Fibroblast of the aortic adventitia (primary cell): ENCODE data around the gene CATSPERZ. TPM values are rescaled to one million over a fixed set of nuclear protein-coding genes. Genes with fewer than 3 reads are reported as not detected.

Experiments used
- DNase-seq: peaks from one replicate; pipeline ENCODE4 v3.0.0-alpha.2; 2010; ENCODE audit warnings: low read depth
- H3K4me3 ChIP-seq: 2 replicates; pipeline ENCODE4 v1.5.1; 2011; ENCODE audit warnings: low read depth, mild to moderate bottlenecking, control low read depth, low read length, moderate library complexity
- total RNA-seq: library from RNA; depleted of rRNA; stranded (reverse); fragments of >200 nt; gene quantifications from 2 replicates; pipeline ENCODE4 v1.2.3, GENCODE V29; 2012; ENCODE audit warnings: low replicate concordance
- TF ChIP-seq, protein P1 (sequence below): IDR thresholded peaks from 2 replicates; pipeline ENCODE4 v1.5.1; 2011; ENCODE audit warnings: mild to moderate bottlenecking, low read length, control low read depth, inconsistent platforms; ENCODE audit not compliant: insufficient read depth

The CATSPERZ gene
- total RNA-seq, 1 donor = not detected

DNA sequence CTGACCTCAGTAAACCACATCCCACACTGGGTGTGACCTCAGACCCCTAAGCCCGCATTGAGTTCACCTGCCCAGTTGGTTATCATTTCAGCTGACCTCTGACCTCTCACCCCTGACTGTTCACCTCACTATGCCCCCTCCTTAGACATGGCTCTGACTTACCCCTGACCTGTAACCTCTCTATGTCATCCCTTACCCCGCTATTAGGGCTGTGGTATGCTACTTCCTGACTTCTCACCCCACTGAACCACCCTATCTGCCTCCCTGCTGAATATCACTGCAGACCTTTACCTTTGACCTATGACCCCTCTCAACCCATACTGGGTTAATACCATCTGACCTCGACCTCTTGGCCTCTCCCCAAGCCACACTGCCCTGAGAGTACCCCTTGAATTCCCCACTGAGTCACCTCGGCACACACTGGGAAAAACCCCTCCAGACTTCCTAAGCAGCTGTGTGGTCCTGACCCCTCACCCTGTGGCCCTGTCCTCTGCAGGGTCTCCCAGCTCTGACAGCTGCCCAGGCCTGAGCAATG is 40.6 kb upstream of the CATSPERZ start:
- no peak for DNase-seq
- no peak overlapping the region for H3K4me3 ChIP-seq
- TF ChIP-seq, protein P1, sequence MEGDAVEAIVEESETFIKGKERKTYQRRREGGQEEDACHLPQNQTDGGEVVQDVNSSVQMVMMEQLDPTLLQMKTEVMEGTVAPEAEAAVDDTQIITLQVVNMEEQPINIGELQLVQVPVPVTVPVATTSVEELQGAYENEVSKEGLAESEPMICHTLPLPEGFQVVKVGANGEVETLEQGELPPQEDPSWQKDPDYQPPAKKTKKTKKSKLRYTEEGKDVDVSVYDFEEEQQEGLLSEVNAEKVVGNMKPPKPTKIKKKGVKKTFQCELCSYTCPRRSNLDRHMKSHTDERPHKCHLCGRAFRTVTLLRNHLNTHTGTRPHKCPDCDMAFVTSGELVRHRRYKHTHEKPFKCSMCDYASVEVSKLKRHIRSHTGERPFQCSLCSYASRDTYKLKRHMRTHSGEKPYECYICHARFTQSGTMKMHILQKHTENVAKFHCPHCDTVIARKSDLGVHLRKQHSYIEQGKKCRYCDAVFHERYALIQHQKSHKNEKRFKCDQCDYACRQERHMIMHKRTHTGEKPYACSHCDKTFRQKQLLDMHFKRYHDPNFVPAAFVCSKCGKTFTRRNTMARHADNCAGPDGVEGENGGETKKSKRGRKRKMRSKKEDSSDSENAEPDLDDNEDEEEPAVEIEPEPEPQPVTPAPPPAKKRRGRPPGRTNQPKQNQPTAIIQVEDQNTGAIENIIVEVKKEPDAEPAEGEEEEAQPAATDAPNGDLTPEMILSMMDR = no peak

DNA sequence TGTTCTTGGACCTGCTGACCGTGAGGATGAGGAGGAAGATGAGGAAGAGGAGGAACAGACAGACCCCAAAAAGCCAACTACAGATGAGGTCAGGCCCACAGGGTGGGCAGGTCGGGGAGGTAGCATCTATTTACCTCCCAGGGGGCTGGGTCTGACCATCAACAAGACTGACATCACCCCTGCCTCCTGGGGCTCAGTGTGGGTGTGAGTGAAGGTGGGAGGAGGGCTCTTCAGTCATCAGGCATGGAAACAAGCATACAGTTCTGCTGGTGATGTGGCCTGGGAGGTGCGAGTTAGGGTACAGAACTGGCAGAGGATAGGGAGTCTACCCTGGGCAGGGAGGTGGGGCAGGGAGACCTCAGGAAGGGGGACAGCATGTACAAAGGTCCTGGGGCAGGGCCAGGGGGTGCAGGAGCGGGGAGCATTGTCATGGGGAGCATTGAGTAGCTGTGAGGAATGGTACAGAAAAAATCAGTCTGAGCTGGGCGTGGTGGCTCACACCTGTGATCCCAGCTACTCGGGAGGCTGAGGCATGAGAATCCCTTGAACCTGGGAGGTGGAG is 39.9 kb upstream of the CATSPERZ start:
- DNase-seq = no peak
- TF ChIP-seq, protein P1 = no peak
- no peak overlapping the region for H3K4me3 ChIP-seq

DNA sequence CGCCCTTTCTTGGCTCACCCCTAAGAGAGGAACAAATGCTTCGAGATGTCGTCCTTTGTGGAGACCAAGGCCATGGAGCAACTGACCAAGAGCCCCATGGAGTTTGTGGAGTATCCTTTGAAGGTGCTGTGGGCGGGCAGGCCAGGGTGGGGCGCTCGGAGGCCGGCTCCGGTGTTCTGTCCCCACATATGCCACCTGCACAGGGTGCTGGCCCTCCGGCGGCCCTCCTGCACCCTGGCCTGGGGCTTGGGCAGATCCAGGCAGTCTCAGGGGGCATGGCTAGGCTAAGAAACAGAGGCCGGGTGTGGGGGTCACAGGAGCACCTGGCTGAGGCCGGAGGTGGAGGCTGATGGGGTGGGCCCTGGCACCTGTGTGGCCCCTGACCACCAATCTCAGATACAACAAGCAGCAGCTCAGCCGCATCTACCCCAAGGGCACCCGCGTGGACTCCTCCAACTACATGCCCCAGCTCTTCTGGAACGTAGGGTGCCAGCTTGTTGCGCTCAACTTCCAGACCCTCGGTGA is 38.5 kb upstream of the CATSPERZ start:
- DNase-seq = no peak
- no peak overlapping the region for H3K4me3 ChIP-seq
- TF ChIP-seq, protein P1 = no peak

DNA sequence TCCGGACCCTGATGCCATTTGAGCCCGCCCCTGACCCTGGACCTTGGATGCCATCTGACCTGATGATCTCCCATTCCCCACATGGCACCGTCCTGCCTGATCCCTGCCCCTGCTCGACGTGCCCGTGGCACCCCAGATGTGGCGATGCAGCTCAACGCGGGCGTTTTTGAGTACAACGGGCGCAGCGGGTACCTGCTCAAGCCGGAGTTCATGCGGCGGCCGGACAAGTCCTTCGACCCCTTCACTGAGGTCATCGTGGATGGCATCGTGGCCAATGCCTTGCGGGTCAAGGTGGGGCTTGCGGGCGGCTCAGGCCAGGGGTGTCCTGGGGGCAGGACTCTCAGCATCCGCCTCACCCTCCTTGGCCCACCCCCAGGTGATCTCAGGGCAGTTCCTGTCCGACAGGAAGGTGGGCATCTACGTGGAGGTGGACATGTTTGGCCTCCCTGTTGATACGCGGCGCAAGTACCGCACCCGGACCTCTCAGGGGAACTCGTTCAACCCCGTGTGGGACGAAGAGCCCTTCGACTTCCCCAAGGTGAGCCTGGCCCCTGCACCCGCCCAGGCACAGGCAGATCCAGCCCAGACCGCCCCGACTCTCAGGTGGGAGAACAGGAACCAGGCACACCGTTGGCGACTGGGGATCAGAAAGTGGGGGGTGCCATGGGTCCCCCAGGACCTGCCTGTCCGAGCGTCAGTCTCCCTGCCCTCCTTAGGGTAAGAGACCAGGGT is 37.7 kb upstream of the CATSPERZ start:
- H3K4me3 ChIP-seq = no peak overlapping the region
- TF ChIP-seq, protein P1 = no peak
- no peak for DNase-seq

DNA sequence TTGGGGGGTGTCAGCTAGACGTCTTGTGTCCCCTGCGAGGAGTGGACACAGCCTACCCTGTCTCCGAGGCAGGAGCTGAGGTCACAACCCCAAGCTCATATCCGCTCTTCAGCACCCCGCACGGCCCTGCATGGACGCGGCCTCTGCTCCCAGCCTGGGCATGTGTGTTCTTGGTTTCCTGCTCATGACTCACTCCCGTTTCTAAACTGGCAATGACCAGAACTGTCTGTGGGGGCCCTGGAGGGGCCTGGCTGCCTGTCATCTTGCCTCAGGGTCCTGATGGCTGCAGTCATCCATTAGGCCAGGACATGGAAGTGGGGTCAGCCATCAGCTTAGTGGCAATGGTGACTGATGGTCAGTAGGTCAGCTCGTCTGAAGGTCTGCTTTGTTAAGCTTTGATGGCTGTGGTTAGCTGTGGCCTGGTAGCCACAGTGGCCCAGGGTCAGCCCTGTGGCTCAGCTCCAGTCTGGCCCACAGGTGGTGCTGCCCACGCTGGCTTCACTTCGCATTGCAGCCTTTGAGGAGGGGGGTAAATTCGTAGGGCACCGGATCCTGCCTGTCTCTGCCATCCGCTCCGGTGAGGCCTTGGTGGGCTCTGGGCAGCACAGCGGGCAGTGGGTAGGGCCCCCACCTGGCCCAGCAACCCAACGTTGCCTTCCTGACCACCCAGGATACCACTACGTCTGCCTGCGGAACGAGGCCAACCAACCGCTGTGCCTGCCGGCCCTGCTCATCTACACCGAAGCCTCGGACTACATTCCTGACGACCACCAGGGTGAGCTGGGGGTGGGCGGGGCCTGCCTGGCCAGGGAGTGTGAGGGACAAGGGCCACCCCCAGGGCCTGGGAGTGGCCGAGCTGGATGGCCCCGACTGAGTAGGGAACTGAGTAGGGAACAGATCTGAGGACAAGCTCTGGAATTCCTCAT is 36.9 kb upstream of the CATSPERZ start:
- TF ChIP-seq, protein P1 = no peak
- no peak for DNase-seq

DNA sequence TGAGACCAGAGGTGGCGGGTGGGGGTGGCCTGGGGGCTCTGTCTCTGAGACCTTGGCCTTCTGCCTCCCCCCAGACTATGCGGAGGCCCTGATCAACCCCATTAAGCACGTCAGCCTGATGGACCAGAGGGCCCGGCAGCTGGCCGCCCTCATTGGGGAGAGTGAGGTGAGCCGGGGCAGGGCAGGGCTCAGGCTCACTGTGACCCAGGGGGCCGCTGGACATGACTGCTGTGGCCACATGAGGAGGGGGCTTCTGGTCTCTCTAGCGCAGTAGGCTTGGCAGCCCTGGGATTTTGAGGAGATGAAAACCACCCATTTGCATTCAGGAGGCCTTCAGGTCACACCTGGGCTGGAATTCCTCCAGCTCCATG is 36.2 kb upstream of the CATSPERZ start:
- no peak overlapping the region for H3K4me3 ChIP-seq
- TF ChIP-seq, protein P1 = no peak
- DNase-seq = no peak

More for the DNA sequence above, 36.9 kb upstream of the CATSPERZ start:
- no peak overlapping the region for H3K4me3 ChIP-seq
